Omental fat pad (tissue), 4 donors: Measurements from ENCODE around the gene REX1BD. TPM values are rescaled to one million over a fixed set of nuclear protein-coding genes. Genes with fewer than 3 reads are reported as not detected.

Experiments used
- ATAC-seq: fragments of 150-250 bp; one replicate; pipeline ENCODE4 v1.9.1; 2016; ENCODE audit warnings: mild to moderate bottlenecking, moderate library complexity; ENCODE audit not compliant: low FRiP score
- DNase-seq: peaks from one replicate; pipeline ENCODE4 v3.0.0-alpha.2; 2019; ENCODE audit warnings: low spot score
- total RNA-seq, 4 donors: library from RNA; depleted of rRNA; stranded (reverse); fragments of >200 nt; gene quantifications; one replicate each; pipeline ENCODE4 v1.1.0, GENCODE V29; 2016
- TF ChIP-seq, protein P1 (sequence below), 3 donors: fragments of 450-650 bp; IDR thresholded peaks; one replicate each; pipeline ENCODE4 v1.5.1; 2016 to 2017; ENCODE audit warnings: antibody characterized with exemption in 3 of 3, mild to moderate bottlenecking in 3 of 3, moderate library complexity in 2 of 3

REX1BD gene
- total RNA-seq, 4 donors from 2014 or later = 79.5 to 127 (median 101) TPM

DNA sequence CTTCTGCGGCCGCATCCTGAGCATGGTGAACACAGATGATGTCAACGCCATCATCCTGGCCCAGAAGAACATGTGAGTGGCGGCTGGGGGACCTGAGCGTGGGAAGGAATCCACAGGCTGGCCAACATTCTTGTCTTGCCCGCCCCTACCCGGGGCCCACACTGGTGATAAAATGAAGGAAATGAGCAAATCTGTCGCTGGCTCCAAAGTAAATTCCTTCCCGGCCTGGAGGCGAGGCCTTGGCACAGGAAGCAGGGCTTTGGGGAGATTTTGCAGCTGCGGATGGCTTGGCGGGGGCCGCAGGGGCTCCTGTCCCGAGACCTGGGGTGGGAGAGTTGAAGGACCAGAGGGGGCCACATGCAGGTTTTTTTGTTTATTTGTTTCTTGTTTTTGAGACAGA lies 26.5 kb upstream of the REX1BD start:
- no peak for DNase-seq
- ATAC-seq = no peak
- TF ChIP-seq, protein P1, sequence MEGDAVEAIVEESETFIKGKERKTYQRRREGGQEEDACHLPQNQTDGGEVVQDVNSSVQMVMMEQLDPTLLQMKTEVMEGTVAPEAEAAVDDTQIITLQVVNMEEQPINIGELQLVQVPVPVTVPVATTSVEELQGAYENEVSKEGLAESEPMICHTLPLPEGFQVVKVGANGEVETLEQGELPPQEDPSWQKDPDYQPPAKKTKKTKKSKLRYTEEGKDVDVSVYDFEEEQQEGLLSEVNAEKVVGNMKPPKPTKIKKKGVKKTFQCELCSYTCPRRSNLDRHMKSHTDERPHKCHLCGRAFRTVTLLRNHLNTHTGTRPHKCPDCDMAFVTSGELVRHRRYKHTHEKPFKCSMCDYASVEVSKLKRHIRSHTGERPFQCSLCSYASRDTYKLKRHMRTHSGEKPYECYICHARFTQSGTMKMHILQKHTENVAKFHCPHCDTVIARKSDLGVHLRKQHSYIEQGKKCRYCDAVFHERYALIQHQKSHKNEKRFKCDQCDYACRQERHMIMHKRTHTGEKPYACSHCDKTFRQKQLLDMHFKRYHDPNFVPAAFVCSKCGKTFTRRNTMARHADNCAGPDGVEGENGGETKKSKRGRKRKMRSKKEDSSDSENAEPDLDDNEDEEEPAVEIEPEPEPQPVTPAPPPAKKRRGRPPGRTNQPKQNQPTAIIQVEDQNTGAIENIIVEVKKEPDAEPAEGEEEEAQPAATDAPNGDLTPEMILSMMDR (IDR thresholded peaks at IDR 0.05) = no peak

DNA sequence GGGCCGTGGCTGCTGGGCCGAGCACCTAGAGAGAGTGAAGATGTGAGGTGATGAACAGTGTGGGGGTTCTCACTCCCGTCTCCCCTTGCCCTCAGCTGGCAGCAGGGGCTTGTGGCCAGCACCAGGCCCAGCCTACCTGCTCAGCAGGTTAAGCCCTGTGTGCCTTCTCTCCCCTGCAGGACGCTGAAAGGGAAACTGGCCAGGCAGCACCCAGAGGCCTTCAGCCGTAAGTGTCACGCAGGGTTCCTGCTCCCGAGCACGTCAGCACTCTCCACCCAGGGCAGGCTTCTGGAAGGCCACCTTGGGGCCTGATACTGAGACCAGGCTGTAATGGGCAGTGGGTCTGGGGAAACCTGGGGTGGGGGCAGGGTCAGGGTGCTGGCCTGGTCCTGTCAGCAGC lies 21.6 kb upstream of the REX1BD start:
- TF ChIP-seq, protein P1 (IDR thresholded peaks at IDR 0.05) = no peak
- ATAC-seq (no peak), DNase-seq (no peak)

DNA sequence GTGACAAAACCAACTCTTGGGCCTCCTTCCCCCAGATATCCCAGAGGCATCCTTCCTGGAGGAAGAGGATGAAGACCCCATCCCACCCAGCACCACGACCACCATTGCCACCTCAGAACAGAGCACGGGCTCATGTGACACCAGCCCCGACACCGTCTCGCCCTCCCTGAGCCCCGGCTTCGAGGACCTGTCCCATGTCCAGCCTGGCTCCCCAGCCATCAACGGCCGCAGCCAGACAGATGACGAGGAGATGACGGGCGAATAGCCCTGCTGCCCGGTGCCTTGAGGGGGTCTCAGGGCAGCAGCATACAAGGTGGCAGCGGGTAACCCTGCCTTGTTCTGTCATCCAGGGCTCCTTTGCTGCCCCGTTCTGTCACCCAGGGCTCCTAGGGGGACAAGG lies 20.2 kb upstream of the REX1BD start:
- DNase-seq (no peak), ATAC-seq (no peak)
- TF ChIP-seq, protein P1 (IDR thresholded peaks at IDR 0.05) = no peak

DNA sequence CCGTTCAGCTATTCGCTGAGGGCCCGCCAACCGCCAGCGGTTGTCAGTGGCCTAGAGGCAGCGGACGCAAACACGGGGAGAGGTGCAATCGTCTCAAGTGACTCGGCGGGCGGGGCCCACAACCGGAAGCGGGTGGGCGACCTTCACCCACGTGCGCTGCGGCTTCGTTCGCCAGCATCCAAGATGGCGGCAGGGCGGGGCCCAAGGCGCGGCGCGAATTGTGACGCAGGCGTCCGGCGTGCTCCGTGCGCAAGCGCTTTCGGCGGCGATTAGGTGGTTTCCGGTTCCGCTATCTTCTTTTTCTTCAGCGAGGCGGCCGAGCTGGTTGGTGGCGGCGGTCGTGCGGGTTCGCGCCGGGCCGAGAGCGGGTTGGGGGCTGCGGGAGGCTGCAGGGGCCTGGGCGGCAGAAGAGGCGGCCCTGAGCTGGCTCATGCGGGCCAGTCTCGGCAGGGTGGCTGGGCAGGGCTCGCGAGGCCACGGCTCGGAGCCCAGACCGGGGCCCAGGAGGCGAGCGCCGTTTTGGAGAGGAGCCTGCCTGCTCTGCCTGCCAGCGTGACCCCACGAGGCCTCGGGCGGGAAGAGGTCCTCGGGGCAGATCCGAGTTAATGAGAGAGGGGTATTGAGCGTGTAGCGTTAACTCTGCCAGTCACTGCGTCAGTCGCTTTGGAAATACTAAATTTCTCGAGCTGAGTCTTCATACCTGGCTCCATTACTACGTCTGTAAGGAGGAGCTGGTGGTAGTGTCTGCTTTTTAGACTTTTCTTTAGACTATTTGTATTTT lies 16.8 kb upstream of the REX1BD start, which contains the start of gene UBA52:
UBA52 (plus strand) TSS at position 294 of the 781 bp plus-strand sequence. CDS start 1,444 bp downstream, outside the sequence.
- TF ChIP-seq, protein P1 (IDR thresholded peaks at IDR 0.05) = no peak
- DNase-seq = peak; percentile 90
- peak; percentile 97 for ATAC-seq

DNA sequence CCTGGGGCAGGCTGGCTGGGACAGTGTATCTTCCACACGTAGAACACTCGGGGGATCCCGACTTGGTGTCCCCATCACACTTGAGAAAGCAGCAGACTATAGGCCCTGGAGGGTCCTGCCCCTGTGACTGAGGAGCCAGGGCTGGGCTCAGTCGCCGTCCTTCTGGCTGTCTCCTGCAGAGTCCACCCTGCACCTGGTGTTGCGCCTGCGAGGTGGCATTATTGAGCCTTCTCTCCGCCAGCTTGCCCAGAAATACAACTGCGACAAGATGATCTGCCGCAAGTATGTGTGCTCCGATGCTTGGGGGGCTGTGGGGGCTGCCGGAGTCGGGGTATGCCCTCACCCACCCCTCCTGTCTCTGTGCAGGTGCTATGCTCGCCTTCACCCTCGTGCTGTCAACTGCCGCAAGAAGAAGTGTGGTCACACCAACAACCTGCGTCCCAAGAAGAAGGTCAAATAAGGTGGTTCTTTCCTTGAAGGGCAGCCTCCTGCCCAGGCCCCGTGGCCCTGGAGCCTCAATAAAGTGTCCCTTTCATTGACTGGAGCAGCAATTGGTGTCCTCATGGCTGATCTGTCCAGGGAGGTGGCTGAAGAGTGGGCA lies 13.8 kb upstream of the REX1BD start:
- ATAC-seq = no peak
- TF ChIP-seq, protein P1 (IDR thresholded peaks at IDR 0.05) = no peak
- DNase-seq = no peak

DNA sequence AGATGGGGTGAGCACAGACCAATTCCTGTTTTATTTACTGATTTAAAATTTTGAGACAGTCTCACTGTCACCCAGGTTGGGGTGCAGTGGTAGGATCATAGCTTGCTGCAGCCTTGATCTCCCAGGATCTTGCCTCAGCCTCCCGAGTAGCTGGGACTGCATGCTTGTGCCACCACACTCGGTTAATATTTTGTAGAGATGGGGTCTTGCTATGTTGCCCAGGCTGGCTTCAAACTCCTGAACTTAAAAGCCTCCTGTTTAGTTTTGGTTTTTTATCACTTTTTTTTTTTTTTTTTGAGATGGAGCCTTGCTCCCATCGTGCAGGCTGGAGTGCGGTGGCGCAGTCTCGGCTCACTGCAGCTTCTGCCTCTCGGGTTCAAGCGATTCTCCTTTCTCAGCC lies 12.2 kb upstream of the REX1BD start:
- TF ChIP-seq, protein P1 (IDR thresholded peaks at IDR 0.05) = no peak
- DNase-seq (no peak), ATAC-seq (no peak)
